ENCODE measurements around the gene TCF3.
"Not testable (repeated sequence)": the region's sequence is repeated elsewhere in the genome, so short reads cannot be mapped to it uniquely, and the experiment has no call there.

TCF3 gene

GRCh38 chr19:1652471-1653299 lies at the start of gene TCF3:
TCF3 (minus strand) TSS chr19:1652615; CDS start chr19:1650248, 2,367 bp downstream.
- peak; percentile 97 to 98 (median 98) for DNase-seq (ENCODE audit: low read depth in 2 of 3, low spot score in 1 of 3)

GRCh38 chr19:1700733-1701663 lies 48.6 kb upstream of the TCF3 start:
- no peak for DNase-seq (ENCODE audit: low read depth in 2 of 3, low spot score in 1 of 3)

- no peak for DNase-seq (ENCODE audit: low read depth in 2 of 3, low spot score in 1 of 3)
Observed at GRCh38 chr19:1699998-1700732, 47.8 kb upstream of the TCF3 start.

- no peak for DNase-seq (ENCODE audit: low read depth in 2 of 3, low spot score in 1 of 3)
Observed at GRCh38 chr19:1699386-1699785, 47.0 kb upstream of the TCF3 start.

GRCh38 chr19:1698636-1699035 lies 46.2 kb upstream of the TCF3 start:
- no peak for DNase-seq (ENCODE audit: low read depth in 2 of 3, low spot score in 1 of 3)

- DNase-seq (ENCODE audit: low read depth in 2 of 3, low spot score in 1 of 3), result not testable (repeated sequence)
Observed at GRCh38 chr19:1695481-1695880, 43.1 kb upstream of the TCF3 start.

GRCh38 chr19:1691589-1692290 lies 39.3 kb upstream of the TCF3 start:
- DNase-seq (ENCODE audit: low read depth in 2 of 3, low spot score in 1 of 3), result no peak

GRCh38 chr19:1690699-1691307 lies 38.4 kb upstream of the TCF3 start:
- DNase-seq (ENCODE audit: low read depth in 2 of 3, low spot score in 1 of 3), result peak; percentile 23 to 71 (median 47)

GRCh38 chr19:1685785-1686184 lies 33.4 kb upstream of the TCF3 start:
- DNase-seq (ENCODE audit: low read depth in 2 of 3, low spot score in 1 of 3), result not testable (repeated sequence)

- DNase-seq (ENCODE audit: low read depth in 2 of 3, low spot score in 1 of 3), result no peak
Observed at GRCh38 chr19:1685046-1685445, 32.6 kb upstream of the TCF3 start.

GRCh38 chr19:1684573-1684912 lies 32.1 kb upstream of the TCF3 start:
- no peak for DNase-seq (ENCODE audit: low read depth in 2 of 3, low spot score in 1 of 3)

GRCh38 chr19:1683869-1684572 lies 31.6 kb upstream of the TCF3 start:
- DNase-seq (ENCODE audit: low read depth in 2 of 3, low spot score in 1 of 3), result no peak

GRCh38 chr19:1680976-1681375 lies 28.6 kb upstream of the TCF3 start:
- no peak for DNase-seq (ENCODE audit: low read depth in 2 of 3, low spot score in 1 of 3)

GRCh38 chr19:1678073-1678472 lies 25.7 kb upstream of the TCF3 start:
- no peak for DNase-seq (ENCODE audit: low read depth in 2 of 3, low spot score in 1 of 3)

- no peak for DNase-seq (ENCODE audit: low read depth in 2 of 3, low spot score in 1 of 3)
Observed at GRCh38 chr19:1676351-1677266, 24.2 kb upstream of the TCF3 start.

- DNase-seq (ENCODE audit: low read depth in 2 of 3, low spot score in 1 of 3), result no peak
Observed at GRCh38 chr19:1675633-1676350, 23.4 kb upstream of the TCF3 start.

- no peak for DNase-seq (ENCODE audit: low read depth in 2 of 3, low spot score in 1 of 3)
Observed at GRCh38 chr19:1674293-1674679, 21.9 kb upstream of the TCF3 start.

GRCh38 chr19:1673645-1674292 lies 21.4 kb upstream of the TCF3 start:
- DNase-seq (ENCODE audit: low read depth in 2 of 3, low spot score in 1 of 3), result no peak
